H1 (cell line): ENCODE data around the gene CARF. TPM values are rescaled to one million over a fixed set of nuclear protein-coding genes. Genes with fewer than 3 reads are reported as not detected.

ENCODE experiments used
- CTCF ChIA-PET: fragments of 300-600 bp; sonication (Branson Sonifier 250); formaldehyde crosslinking; loops from one replicate; lab custom pipeline; 2021; ENCODE audit not compliant: partially characterized antibody; lab: Charles Lee
- POLR2A ChIA-PET: fragments of 300-600 bp; sonication (Branson Sonifier 250); formaldehyde crosslinking; loops from one replicate; lab custom pipeline; 2021; ENCODE audit warnings: inconsistent platforms; ENCODE audit not compliant: partially characterized antibody; lab: Charles Lee
- DNase-seq, 2 experiments: peaks; one replicate each; pipeline versions ENCODE4 v3.0.0 to v3.0.0-alpha.2; 2010 to 2022; ENCODE audit warnings: low spot score in 2 of 2, low read depth in 1 of 2, mixed read lengths in 1 of 2
- FAIRE-seq: peaks from 2 replicates; lab custom pipeline; 2011; peaks lifted over from hg19 to GRCh38; lab: Jason Lieb, UNC
- H2AFZ ChIP-seq: 2 replicates; pipeline ENCODE4 v1.8.1; 2012; ENCODE audit warnings: low read length, inconsistent platforms
- H2AK5ac ChIP-seq: 2 replicates; pipeline ENCODE4 v1.6.1; 2013; ENCODE audit warnings: low read depth, low read length
- H2BK120ac ChIP-seq: replicated peaks from 2 replicates; pipeline ENCODE3; 2013; ENCODE audit warnings: low read depth, low read length, inconsistent platforms
- H2BK12ac ChIP-seq: 2 replicates; pipeline ENCODE4 v1.6.1; 2013; ENCODE audit warnings: low read depth, low read length
- H2BK15ac ChIP-seq: 2 replicates; pipeline ENCODE4 v1.6.1; 2013; ENCODE audit warnings: low read length
- H2BK20ac ChIP-seq: 2 replicates; pipeline ENCODE4 v1.6.1; 2013; ENCODE audit warnings: low read length
- H2BK5ac ChIP-seq: 2 replicates; pipeline ENCODE4 v1.6.1; 2013; ENCODE audit warnings: low read depth, low read length
- H3K14ac ChIP-seq: 2 replicates; pipeline ENCODE4 v1.6.1; 2013; ENCODE audit warnings: inconsistent platforms; ENCODE audit not compliant: insufficient read length
- H3K18ac ChIP-seq: 2 replicates; pipeline ENCODE4 v1.6.1; 2013; ENCODE audit warnings: low read length; ENCODE audit errors: extremely low read depth
- H3K23ac ChIP-seq: 2 replicates; pipeline ENCODE4 v1.6.1; 2013; ENCODE audit warnings: inconsistent platforms; ENCODE audit not compliant: insufficient read length
- H3K23me2 ChIP-seq: 2 replicates; pipeline ENCODE4 v1.6.1; 2013; ENCODE audit warnings: low read depth, low read length
- H3K27ac ChIP-seq: 2 replicates; pipeline ENCODE4 v1.6.1; 2011; ENCODE audit warnings: low read depth, low read length, inconsistent platforms
- H3K27me3 ChIP-seq, 4 experiments: replicated peaks in 1 of 4; 1 replicate in 1 of 4; 2 replicates in 3 of 4; pipeline versions ENCODE4 v1.6.1 to v1.8.1; 2011 to 2013; ENCODE audit warnings: low read length in 3 of 4, mild to moderate bottlenecking in 3 of 4, inconsistent platforms in 2 of 4, mixed read lengths in 2 of 4, moderate library complexity in 1 of 4; ENCODE audit not compliant: control insufficient read depth in 3 of 4, insufficient read depth in 3 of 4; ENCODE audit errors: extremely low read depth in 1 of 4
- H3K36me3 ChIP-seq, 4 experiments: 2 replicates each; pipeline versions ENCODE4 v1.6.1 to v1.8.1; 2011 to 2013; ENCODE audit warnings: mild to moderate bottlenecking in 4 of 4, low read length in 3 of 4, moderate library complexity in 2 of 4, control low read depth in 1 of 4, inconsistent platforms in 1 of 4; ENCODE audit not compliant: insufficient read depth in 4 of 4, control insufficient read depth in 2 of 4
- H3K4ac ChIP-seq: replicated peaks from 2 replicates; pipeline ENCODE3; 2013; ENCODE audit warnings: low read length, low read depth, mixed read lengths, inconsistent platforms; ENCODE audit not compliant: insufficient read length
- H3K4me1 ChIP-seq, 4 experiments: replicated peaks in 1 of 4; 1 replicate in 1 of 4; 2 replicates in 3 of 4; pipeline versions ENCODE4 v1.6.1 to v1.8.1; 2011 to 2013; ENCODE audit warnings: low read length in 3 of 4, inconsistent platforms in 2 of 4, mixed read lengths in 1 of 4; ENCODE audit not compliant: insufficient read depth in 4 of 4, control insufficient read depth in 3 of 4
- H3K4me2 ChIP-seq, 2 experiments: 2 replicates each; pipeline versions ENCODE4 v1.6.1 to v1.8.1; 2011 to 2013; ENCODE audit warnings: low read depth in 2 of 2, low read length in 2 of 2, control low read depth in 1 of 2, inconsistent platforms in 1 of 2, mild to moderate bottlenecking in 1 of 2; ENCODE audit not compliant: insufficient read depth in 1 of 2
- H3K4me3 ChIP-seq, 4 experiments: fragments of 200-600, 300-600 bp in 1 of 4; sonication (generic), shearing (Covaris generic), sonication (Bioruptor Twin) in 1 of 4; 2 replicates each; pipeline versions ENCODE4 v1.5.1 to v1.8.1; 2011 to 2016; ENCODE audit warnings: low read length in 4 of 4, low read depth in 3 of 4, control low read depth in 2 of 4, inconsistent platforms in 2 of 4, mild to moderate bottlenecking in 2 of 4, mixed read lengths in 1 of 4, moderate library complexity in 1 of 4; ENCODE audit not compliant: insufficient read depth in 2 of 4; ENCODE audit errors: extremely low read depth in 1 of 4
- H3K56ac ChIP-seq: replicated peaks from 2 replicates; pipeline ENCODE3; 2013; ENCODE audit warnings: low read depth, mild to moderate bottlenecking, mixed read lengths, low read length, inconsistent platforms; ENCODE audit not compliant: insufficient read length
- H3K79me1 ChIP-seq: 2 replicates; pipeline ENCODE4 v1.6.1; 2013; ENCODE audit warnings: low read depth, low read length, control low read depth
- H3K79me2 ChIP-seq, 2 experiments: 2 replicates each; pipeline versions ENCODE4 v1.6.1 to v1.8.1; 2012 to 2013; ENCODE audit warnings: low read length in 2 of 2, mild to moderate bottlenecking in 2 of 2, inconsistent platforms in 1 of 2; ENCODE audit not compliant: insufficient read depth in 2 of 2, control insufficient read depth in 1 of 2
- H3K9ac ChIP-seq, 4 experiments: replicated peaks in 1 of 4; 1 replicate in 1 of 4; 2 replicates in 3 of 4; pipeline versions ENCODE4 v1.6.1 to v1.8.1; 2011 to 2013; ENCODE audit warnings: low read depth in 3 of 4, low read length in 3 of 4, control low read depth in 2 of 4, mild to moderate bottlenecking in 2 of 4, moderate library complexity in 2 of 4, inconsistent platforms in 1 of 4; ENCODE audit errors: extremely low read depth in 1 of 4
- H3K9me3 ChIP-seq, 2 experiments: 2 replicates each; pipeline versions ENCODE4 v1.6.1 to v1.8.1; 2012 to 2013; ENCODE audit warnings: mild to moderate bottlenecking in 2 of 2, moderate library complexity in 2 of 2, control low read depth in 1 of 2, inconsistent platforms in 1 of 2, low read depth in 1 of 2, low read length in 1 of 2, mixed read lengths in 1 of 2; ENCODE audit not compliant: insufficient read depth in 2 of 2
- H4K20me1 ChIP-seq, 2 experiments: replicated peaks in 1 of 2; 2 replicates each; pipeline versions ENCODE3 to v1.8.1; 2011 to 2013; ENCODE audit warnings: inconsistent platforms in 2 of 2, low read length in 2 of 2, mild to moderate bottlenecking in 1 of 2; ENCODE audit not compliant: insufficient read depth in 2 of 2, control insufficient read depth in 1 of 2
- H4K5ac ChIP-seq: 2 replicates; pipeline ENCODE4 v1.6.1; 2013; ENCODE audit warnings: low read length, low read depth, mixed read lengths, inconsistent platforms; ENCODE audit not compliant: insufficient read length
- H4K8ac ChIP-seq: 2 replicates; pipeline ENCODE4 v1.8.0; 2013; ENCODE audit warnings: mild to moderate bottlenecking, moderate library complexity, low read length, inconsistent platforms; ENCODE audit not compliant: insufficient read depth; ENCODE audit errors: extremely low read depth
- H4K91ac ChIP-seq: replicated peaks from 2 replicates; pipeline ENCODE3; 2013; ENCODE audit warnings: low read length, mixed read lengths, inconsistent platforms; ENCODE audit not compliant: insufficient read length
- ASH2L ChIP-seq: fragments of 200-600, 300-600 bp; sonication (generic); IDR thresholded peaks from one replicate; pipeline ENCODE4 v1.7.1; 2017; ENCODE audit warnings: low read length
- CBX5 ChIP-seq: fragments of 300-800, 300-1000 bp; sonication (generic); IDR thresholded peaks from 2 replicates; pipeline ENCODE4 v1.7.1; 2016; ENCODE audit warnings: antibody characterized with exemption, low read length, low read depth
- CBX8 ChIP-seq: fragments of 300-800, 300-1000 bp; sonication (generic); IDR thresholded peaks from 2 replicates; pipeline ENCODE4 v1.7.1; 2016; ENCODE audit warnings: low read depth, low read length, borderline replicate concordance
- JUN ChIP-seq: IDR thresholded peaks from 2 replicates; pipeline ENCODE4 v1.6.1; 2011; ENCODE audit warnings: low read depth, mild to moderate bottlenecking, improper control_type of control experiment, low read length
- NRF1 ChIP-seq: IDR thresholded peaks from 2 replicates; pipeline ENCODE4 v1.6.1; 2011; ENCODE audit warnings: mild to moderate bottlenecking, low read depth, low read length, improper control_type of control experiment
- POLR2AphosphoS5 ChIP-seq: IDR thresholded peaks from 2 replicates; pipeline ENCODE4 v1.6.1; 2011; ENCODE audit warnings: low read depth, low read length
- POU5F1 ChIP-seq: IDR thresholded peaks from 2 replicates; pipeline ENCODE4 v1.6.1; 2011; ENCODE audit warnings: low read depth, mild to moderate bottlenecking, low read length, moderate library complexity
- RBBP5 ChIP-seq: IDR thresholded peaks from 2 replicates; pipeline ENCODE4 v1.7.1; 2012; ENCODE audit warnings: low read depth, mild to moderate bottlenecking, inconsistent platforms, low read length, moderate library complexity, borderline replicate concordance
- RNF2 ChIP-seq: fragments of 200-900, 300-1000 bp; sonication (generic); IDR thresholded peaks from 2 replicates; pipeline ENCODE4 v1.7.1; 2016; ENCODE audit warnings: borderline replicate concordance, low read depth, mild to moderate bottlenecking, antibody characterized with exemption, low read length; ENCODE audit not compliant: poor library complexity, severe bottlenecking; ENCODE audit errors: missing control alignments
- TAF7 ChIP-seq: optimal IDR thresholded peaks from 2 replicates; pipeline ENCODE3; 2011; ENCODE audit warnings: low read depth, mild to moderate bottlenecking, inconsistent platforms, low read length, moderate library complexity, borderline replicate concordance
- WGBS, 2 experiments: shearing (Covaris generic) in 1 of 2; methylation state at CpG; one replicate each; pipeline versions ENCODE4 v1.1.6 to v1.1.7; 2013 to 2015; ENCODE audit warnings: low lambda C conversion rate in 2 of 2, mixed read lengths in 2 of 2, inconsistent platforms in 1 of 2, low coverage in 1 of 2, missing lambda C conversion rate in 1 of 2; ENCODE audit not compliant: insufficient replicate concordance in 2 of 2, insufficient coverage in 1 of 2, insufficient read length in 1 of 2; ENCODE audit errors: extremely low coverage in 1 of 2, missing lambda C conversion rate in 1 of 2; 5-methylcytosine and 5-hydroxymethylcytosine counted together
- polyA plus RNA-seq, 7 experiments: library from polyadenylated mRNA; depleted of rRNA in 3 of 7; stranded (reverse) in 5 of 7; unstranded in 2 of 7; fragments of >200 nt in 5 of 7; fragments of 200-250 nt in 2 of 7; gene quantifications; 1 replicate in 5 of 7; 2 replicates in 1 of 7; 4 replicates in 1 of 7; pipeline versions ENCODE4 v1.2.1 to v1.2.3, GENCODE V29; 2011 to 2013; ENCODE audit warnings: missing spikeins in 2 of 7, mixed read lengths in 2 of 7
- total RNA-seq: library from RNA; stranded (reverse); fragmentation: NEBNext Ultra II Directional; extraction: Animal tissue kit (Norgen Biotek cat#: 25700); gene quantifications from 2 replicates; pipeline ENCODE4 v1.2.1, GENCODE V29; 2021

CARF gene
- total and polyA plus RNA-seq, 2 of the 8 experiments (the other 6 are each of a cell fraction or from before 2014, with no cell fraction given): 2.0 to 2.6 TPM

DNA sequence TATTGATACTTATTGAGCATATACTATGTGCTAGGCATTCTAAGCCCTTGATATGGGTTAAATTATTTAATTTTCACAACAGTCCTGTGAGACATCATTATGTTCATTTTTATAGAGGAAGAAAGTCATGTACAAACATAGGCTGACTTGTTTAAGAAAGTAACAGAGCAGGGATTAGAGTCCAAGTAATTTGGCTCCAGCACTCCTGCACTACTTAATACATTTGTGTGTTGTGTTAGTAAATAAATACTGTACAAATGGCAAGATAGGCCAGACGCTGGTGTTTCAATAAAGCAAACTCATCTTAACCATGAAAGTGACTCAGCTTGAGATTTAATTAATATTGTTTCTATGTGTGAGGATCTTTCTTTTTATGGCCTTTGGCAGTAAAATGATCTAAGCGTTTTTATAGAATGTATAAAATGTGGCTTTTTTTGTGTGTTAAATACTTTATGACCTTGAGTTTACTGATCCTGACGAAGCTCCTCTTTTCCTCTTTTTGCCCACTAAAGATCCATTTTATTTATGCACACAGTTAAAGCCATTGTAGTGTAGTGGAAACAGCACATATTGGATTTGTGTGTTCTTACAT lies 123.9 kb downstream of the CARF start:
- H3K4ac ChIP-seq: no peak overlapping the region
- POLR2A ChIA-PET: no interaction called here
- no peaks in the 10 kb centered on the region for H3K36me3 ChIP-seq
- H2AK5ac ChIP-seq: no peak overlapping the region
- 81% methylated on average over 3 of the region's 3 CpGs; no CpG with 5 or more reads in 1 of the 2 experiments for WGBS, 2 experiments
- FAIRE-seq (no peak), DNase-seq (no peak)
- no peak overlapping the region for H4K91ac ChIP-seq
- H3K23ac ChIP-seq: no peak overlapping the region
- H3K27me3 ChIP-seq: no peaks in the 10 kb centered on the region
- no peak overlapping the region for H2BK5ac ChIP-seq
- no peaks in the 10 kb centered on the region for H3K4me1 ChIP-seq
- no peaks in the 10 kb centered on the region for H3K79me1 ChIP-seq
- no peaks in the 10 kb centered on the region for H3K9me3 ChIP-seq
- H3K4me2 ChIP-seq: no peak overlapping the region
- H4K20me1 ChIP-seq: no peaks in the 10 kb centered on the region
- no peak overlapping the region for H4K8ac ChIP-seq
- H2AFZ ChIP-seq: no peak overlapping the region
- H3K23me2 ChIP-seq: no peaks in the 10 kb centered on the region
- H3K4me3 ChIP-seq: no peak overlapping the region
- no peaks in the 10 kb centered on the region for H3K79me2 ChIP-seq
- H3K56ac ChIP-seq: no peak overlapping the region
- no peak overlapping the region for H4K5ac ChIP-seq
- H2BK12ac ChIP-seq: no peak overlapping the region
- no peak overlapping the region for H2BK15ac ChIP-seq
- no peak overlapping the region for H3K9ac ChIP-seq
- no peak overlapping the region for H2BK120ac ChIP-seq
- no peak overlapping the region for H3K14ac ChIP-seq
- H2BK20ac ChIP-seq: no peak overlapping the region
- H3K27ac ChIP-seq: no peak overlapping the region
- CTCF ChIA-PET: no interaction called here
- H3K18ac ChIP-seq: no peak overlapping the region
- TF ChIP-seq NRF1 (no peak), JUN (no peak), RBBP5 (no peak), TAF7 (no peak), ASH2L (no peak), RNF2 (no peak), POLR2AphosphoS5 (no peak), CBX8 (no peak), POU5F1 (no peak), CBX5 (no peak)
